Measurements from ENCODE around the gene CD3E. TPM values are rescaled to one million over a fixed set of nuclear protein-coding genes. Genes with fewer than 3 reads are reported as not detected.
A peak's percentile ranks its signal among the peaks of the same experiment; 100 is the strongest.

The CD3E gene
- polyA plus RNA-seq, 1 experiment = not detected

DNA sequence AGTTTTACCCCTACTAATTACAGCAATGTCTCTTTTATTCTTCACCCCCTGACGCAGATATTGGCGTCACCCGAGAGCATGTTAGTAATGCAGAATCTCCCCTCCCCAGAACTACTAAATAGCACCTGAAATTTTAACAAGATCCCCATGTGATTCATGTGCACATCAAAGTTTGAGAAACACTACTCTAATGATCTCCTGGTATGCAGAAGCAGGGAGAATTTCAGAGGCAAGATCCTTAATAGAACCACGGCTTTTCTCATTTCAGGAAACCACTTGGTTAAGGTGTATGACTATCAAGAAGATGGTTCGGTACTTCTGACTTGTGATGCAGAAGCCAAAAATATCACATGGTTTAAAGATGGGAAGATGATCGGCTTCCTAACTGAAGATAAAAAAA lies 44.9 kb downstream of the CD3E start:
- H3K27ac ChIP-seq (ENCODE audit: low read depth, low read length) = no peak overlapping the region
- H3K4me3 ChIP-seq (ENCODE audit: low read depth, low read length) = no peak overlapping the region
- TF ChIP-seq, protein P1, sequence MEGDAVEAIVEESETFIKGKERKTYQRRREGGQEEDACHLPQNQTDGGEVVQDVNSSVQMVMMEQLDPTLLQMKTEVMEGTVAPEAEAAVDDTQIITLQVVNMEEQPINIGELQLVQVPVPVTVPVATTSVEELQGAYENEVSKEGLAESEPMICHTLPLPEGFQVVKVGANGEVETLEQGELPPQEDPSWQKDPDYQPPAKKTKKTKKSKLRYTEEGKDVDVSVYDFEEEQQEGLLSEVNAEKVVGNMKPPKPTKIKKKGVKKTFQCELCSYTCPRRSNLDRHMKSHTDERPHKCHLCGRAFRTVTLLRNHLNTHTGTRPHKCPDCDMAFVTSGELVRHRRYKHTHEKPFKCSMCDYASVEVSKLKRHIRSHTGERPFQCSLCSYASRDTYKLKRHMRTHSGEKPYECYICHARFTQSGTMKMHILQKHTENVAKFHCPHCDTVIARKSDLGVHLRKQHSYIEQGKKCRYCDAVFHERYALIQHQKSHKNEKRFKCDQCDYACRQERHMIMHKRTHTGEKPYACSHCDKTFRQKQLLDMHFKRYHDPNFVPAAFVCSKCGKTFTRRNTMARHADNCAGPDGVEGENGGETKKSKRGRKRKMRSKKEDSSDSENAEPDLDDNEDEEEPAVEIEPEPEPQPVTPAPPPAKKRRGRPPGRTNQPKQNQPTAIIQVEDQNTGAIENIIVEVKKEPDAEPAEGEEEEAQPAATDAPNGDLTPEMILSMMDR (IDR thresholded peaks at IDR 0.05; ENCODE audit: low read depth, low read length) = no peak
- DNase-seq (ENCODE audit: low read depth, low spot score) = no peak
- H3K9me3 ChIP-seq (ENCODE audit: control insufficient read depth, insufficient read depth, low read length) = no peaks in the 10 kb centered on the region
- H3K27me3 ChIP-seq (ENCODE audit: control insufficient read depth, insufficient read depth, low read length) = peaks cover 17% of the 10 kb centered on the region
- CTCF ChIA-PET = interaction anchor here (2.4 to 2.8 kb wide), 2 partner anchors 150 to 151 kb away, joined by 12 to 20 read pairs; no protein-coding TSS in a partner anchor
- POLR2A ChIA-PET = no interaction called here

DNA sequence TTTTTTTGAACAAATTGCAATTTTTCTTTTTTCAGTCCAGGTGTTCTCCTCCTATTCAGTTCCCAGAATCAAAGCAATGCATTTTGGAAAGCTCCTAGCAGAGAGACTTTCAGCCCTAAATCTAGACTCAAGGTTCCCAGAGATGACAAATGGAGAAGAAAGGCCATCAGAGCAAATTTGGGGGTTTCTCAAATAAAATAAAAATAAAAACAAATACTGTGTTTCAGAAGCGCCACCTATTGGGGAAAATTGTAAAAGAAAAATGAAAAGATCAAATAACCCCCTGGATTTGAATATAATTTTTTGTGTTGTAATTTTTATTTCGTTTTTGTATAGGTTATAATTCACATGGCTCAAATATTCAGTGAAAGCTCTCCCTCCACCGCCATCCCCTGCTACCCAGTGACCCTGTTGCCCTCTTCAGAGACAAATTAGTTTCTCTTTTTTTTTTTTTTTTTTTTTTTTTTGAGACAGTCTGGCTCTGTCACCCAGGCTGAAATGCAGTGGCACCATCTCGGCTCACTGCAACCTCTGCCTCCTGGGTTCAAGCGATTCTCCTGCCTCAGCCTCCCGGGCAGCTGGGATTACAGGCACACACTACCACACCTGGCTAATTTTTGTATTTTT lies 48.7 kb downstream of the CD3E start:
- Histone ChIP-seq H3K27me3 (ENCODE audit: control insufficient read depth, insufficient read depth, low read length) (peaks cover 17% of the 10 kb centered on the region), H3K27ac (ENCODE audit: low read depth, low read length) (no peak overlapping the region), H3K9me3 (ENCODE audit: control insufficient read depth, insufficient read depth, low read length) (no peaks in the 10 kb centered on the region), H3K4me3 (ENCODE audit: low read depth, low read length) (no peak overlapping the region)
- no peak for DNase-seq (ENCODE audit: low read depth, low spot score)
- POLR2A ChIA-PET = no interaction called here
- TF ChIP-seq, protein P1 (IDR thresholded peaks at IDR 0.05; ENCODE audit: low read depth, low read length) = peak; percentile 55
- CTCF ChIA-PET = interaction anchor here (0.6 to 3.6 kb wide), 18 partner anchors 9 to 1633 kb away, joined by 3 to 60 read pairs (median 4); partner anchors contain the start of gene CD3D

- DNase-seq (ENCODE audit: low read depth, low spot score) = no peak
- CTCF ChIA-PET = no interaction called here
- Histone ChIP-seq H3K9me3 (ENCODE audit: control insufficient read depth, insufficient read depth, low read length) (peaks cover 3% of the 10 kb centered on the region; the same call in 1 of the 2 replicates), H3K27me3 (ENCODE audit: control insufficient read depth, insufficient read depth, low read length) (no peaks in the 10 kb centered on the region), H3K27ac (ENCODE audit: low read depth, low read length) (no peak overlapping the region), H3K4me3 (ENCODE audit: low read depth, low read length) (no peak overlapping the region)
- POLR2A ChIA-PET = no interaction called here
- TF ChIP-seq, protein P1 (IDR thresholded peaks at IDR 0.05; ENCODE audit: low read depth, low read length) = no peak
Observed at GRCh38 chr11:118358071-118358470, 53.5 kb downstream of the CD3E start.

GRCh38 chr11:118359295-118359958 lies 54.9 kb downstream of the CD3E start, which contains the start of gene UBE4A:
TSS of gene UBE4A (plus strand) at chr11:118359600. CDS start at chr11:118365081, 5,481 bp downstream.
- H3K4me3 ChIP-seq (ENCODE audit: low read depth, low read length) = peak within 1 kb of the TSS; percentile 98
- ChIA-PET POLR2A (interaction anchor here (0.6 kb wide), 1 partner anchor 847 kb away, joined by 3 read pairs; no protein-coding TSS in a partner anchor), CTCF (interaction anchor here (0.6 to 2.4 kb wide), 2 partner anchors 161 to 1524 kb away, joined by 3 to 9 read pairs; no protein-coding TSS in a partner anchor)
- no peaks in the 10 kb centered on the region for H3K27me3 ChIP-seq (ENCODE audit: control insufficient read depth, insufficient read depth, low read length)
- H3K9me3 ChIP-seq (ENCODE audit: control insufficient read depth, insufficient read depth, low read length) = peaks cover 3% of the 10 kb centered on the region; the same call in 1 of the 2 replicates
- peak; percentile 78 for DNase-seq (ENCODE audit: low read depth, low spot score)
- H3K27ac ChIP-seq (ENCODE audit: low read depth, low read length) = peak within 1 kb of the TSS; percentile 63
- TF ChIP-seq, protein P1 (IDR thresholded peaks at IDR 0.05; ENCODE audit: low read depth, low read length) = no peak

Measured in AG04450 (cell line).